Renal cortical epithelial cell (primary cell): ENCODE measurements around the gene ZAP70. TPM values are rescaled to one million over a fixed set of nuclear protein-coding genes. Genes with fewer than 3 reads are reported as not detected.
"Not testable (repeated sequence)": the region's sequence is repeated elsewhere in the genome, so short reads cannot be mapped to it uniquely, and the experiment has no call there.

ENCODE experiments used
- DNase-seq: peaks from one replicate; pipeline ENCODE4 v3.0.0-alpha.2; 2011; ENCODE audit warnings: low read depth
- total RNA-seq: library from RNA; depleted of rRNA; stranded (reverse); fragments of >200 nt; gene quantifications from 2 replicates; pipeline ENCODE4 v1.2.3, GENCODE V29; 2014

The ZAP70 gene
- total RNA-seq, 1 donor from 2014 or later, result not detected

GRCh38 chr2:97698530-97698929, 14.8 kb upstream of the ZAP70 start:
- DNase-seq, result no peak

DNA sequence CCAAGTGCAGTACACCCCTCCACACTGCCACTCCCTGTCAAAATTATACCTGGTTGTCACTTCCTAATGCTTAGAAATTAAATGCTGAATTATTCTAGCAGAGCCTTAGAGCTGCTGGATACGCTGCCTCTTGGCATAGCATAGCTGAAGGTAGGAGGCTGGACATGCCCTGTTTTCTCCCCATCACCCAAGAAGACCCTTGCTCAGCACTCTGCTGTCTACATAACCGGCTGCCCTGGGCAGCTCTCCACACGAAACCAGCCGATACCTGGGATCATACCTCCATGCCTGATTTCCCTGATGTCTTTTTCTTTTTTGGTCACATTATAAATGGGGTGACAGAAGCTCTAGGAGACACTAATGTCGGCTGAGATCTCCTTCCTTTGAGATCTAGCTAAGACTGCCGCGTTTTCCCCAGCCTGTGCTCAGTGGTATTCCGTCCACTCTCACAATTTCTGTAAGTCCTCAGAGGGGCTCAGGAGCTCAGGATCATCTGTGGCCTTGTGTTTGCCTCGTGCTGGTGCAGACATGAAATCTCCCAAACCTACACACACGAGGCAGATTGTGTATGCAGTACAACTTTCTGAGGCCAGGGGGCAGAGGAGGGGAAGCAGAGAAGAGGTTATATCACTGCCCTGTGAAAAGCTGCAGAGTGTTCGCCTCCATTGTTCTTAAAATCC, 13.5 kb upstream of the ZAP70 start:
- DNase-seq, result peak; percentile 37

- no peak for DNase-seq
Observed at GRCh38 chr2:97701186-97701585, 12.2 kb upstream of the ZAP70 start.

GRCh38 chr2:97701851-97702465, 11.4 kb upstream of the ZAP70 start:
- DNase-seq, result no peak

DNA sequence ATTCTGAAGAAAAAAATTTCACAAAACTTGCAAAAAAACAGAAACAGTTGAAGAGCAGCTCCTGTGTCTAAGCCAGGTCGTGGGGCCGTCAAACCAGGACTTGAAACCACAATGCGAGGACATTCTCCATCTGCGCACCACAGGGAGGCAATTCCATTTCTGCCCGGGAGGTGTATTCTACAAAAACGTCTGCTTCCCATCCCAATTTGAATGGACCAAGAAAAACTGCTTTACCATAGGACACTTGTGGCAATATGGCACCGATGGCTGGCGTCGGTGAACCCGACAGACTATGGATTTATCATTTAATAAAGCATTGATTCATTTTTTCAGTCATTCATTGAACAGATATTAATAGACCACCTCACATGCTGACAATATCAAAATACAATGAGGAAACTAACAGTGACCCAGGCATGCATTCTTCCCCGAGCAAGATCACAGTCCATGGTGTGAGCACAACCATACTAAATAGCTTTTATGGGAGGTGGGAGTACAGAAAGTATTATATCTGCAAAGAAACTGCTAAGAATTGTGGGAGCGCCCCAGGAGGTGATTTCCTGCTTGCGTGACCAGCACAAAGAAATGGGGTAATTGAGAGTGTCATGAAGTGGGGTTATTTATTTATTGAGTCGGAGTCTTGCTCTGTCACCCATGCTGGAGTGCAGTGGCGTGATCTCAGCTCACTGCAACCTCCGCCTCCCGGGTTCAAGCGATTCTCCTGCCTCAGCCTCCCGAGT, 10.5 kb upstream of the ZAP70 start:
- no peak for DNase-seq

DNA sequence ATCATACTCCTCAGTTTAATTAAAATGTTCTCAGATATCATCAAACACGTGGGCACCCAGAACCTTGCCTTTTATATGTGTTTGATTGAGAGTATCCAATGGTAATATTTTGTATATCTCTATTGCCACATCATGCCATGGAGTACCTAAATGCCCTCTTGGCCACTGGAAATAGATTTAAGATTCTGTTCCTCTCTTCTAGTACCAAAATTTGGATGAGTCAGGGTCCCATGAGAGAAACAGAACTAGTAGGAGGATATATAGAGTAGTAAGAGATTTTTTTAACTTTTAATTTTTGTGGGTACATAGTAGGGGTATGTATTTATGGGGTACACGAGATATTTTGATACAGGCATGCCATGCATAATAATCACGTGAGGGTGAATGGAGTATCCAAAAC, 9.6 kb upstream of the ZAP70 start:
- DNase-seq, result no peak

DNA sequence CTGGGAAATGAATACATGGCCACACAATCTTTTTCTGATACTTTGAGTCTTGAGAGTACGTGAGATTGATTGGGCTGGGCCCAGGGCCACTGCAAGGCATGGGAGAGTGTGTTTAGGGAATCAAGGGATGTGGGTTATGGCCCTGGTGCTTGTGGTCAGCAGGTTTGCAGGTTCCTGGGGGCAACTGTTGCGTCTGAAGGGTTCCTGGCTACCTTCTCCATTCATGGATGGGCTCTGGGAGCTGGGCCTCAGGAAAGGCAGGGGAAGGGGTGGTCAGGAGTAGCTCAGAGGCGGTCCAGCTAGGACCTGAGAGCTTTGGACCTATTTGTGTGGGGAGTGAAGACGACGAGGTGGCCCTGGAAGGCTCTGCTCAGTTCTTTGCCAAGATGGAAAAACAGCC, 8.4 kb upstream of the ZAP70 start:
- DNase-seq, result no peak

GRCh38 chr2:97706112-97706511, 7.3 kb upstream of the ZAP70 start:
- no peak for DNase-seq

GRCh38 chr2:97706708-97707345, 6.5 kb upstream of the ZAP70 start:
- DNase-seq, result no peak

- DNase-seq, result no peak
Observed at GRCh38 chr2:97707362-97708047, 5.9 kb upstream of the ZAP70 start.

GRCh38 chr2:97708048-97708380, 5.4 kb upstream of the ZAP70 start:
- no peak for DNase-seq

GRCh38 chr2:97708608-97709007, 4.8 kb upstream of the ZAP70 start:
- no peak for DNase-seq

DNA sequence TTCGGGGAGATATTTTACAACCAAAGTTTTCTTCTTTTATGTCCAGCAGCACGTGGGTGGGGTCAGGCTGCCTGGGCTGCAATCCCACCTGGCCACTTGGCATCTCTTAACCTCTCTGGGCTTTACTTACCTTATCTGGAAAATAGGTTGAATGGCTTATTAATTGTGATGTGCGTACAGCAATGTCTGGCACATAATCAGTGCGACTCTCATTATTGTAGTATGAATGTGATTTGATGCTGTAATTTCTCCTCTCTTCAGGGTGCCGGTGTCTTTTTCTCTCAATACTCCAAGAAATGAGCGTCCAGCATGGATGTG, 2.0 kb upstream of the ZAP70 start:
- DNase-seq, result no peak

DNA sequence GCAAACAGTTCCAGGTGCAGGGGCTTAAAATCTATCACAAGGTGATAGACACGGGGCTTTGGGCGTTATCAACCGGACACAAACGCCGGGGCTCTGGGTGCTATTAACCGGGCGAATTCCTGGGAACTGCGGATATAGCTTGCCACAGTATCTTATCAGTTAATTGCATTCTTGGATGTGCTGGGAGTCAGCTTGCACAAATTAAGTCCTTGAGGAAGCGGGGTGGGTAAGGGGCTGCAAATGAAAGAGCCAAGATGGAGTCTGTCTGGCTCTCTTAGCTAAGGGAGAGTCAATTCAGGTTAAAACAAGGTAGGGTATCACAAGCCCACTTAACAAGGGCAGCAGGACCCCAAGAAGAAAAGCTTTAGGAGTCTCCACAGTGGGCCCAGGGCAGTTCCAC, 1.2 kb upstream of the ZAP70 start:
- DNase-seq, result not testable (repeated sequence)

DNA sequence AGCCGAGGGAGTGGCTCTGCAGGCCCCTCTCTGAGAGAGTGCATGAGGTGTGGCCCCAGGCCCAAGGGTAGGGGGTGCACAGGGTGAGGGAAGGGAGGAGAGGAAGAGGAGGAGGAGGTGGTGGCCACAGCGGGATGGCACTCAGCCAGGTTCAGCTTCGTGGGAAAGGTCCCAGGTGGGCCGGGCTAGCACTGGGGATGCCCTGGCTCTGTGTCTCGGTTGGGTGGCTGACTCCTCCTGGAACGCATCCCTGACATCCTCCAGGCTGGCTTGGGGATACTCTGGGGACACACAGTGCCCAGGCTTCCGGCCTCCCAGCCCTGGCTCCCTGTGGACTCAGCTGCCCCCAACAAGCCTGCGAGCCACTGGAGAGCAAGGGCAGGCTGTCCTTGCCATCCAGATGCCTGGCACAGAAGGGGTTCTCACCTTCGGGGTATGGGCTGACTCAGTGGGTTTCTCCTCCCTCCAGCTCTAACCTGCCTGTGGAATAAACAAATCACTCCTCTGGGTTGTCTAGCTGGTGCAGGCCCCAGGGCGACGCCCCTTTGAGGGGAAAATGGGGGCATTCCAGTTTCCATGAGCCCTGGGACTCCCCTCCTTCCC, 582 bp upstream of the ZAP70 start:
- DNase-seq, result no peak

DNA sequence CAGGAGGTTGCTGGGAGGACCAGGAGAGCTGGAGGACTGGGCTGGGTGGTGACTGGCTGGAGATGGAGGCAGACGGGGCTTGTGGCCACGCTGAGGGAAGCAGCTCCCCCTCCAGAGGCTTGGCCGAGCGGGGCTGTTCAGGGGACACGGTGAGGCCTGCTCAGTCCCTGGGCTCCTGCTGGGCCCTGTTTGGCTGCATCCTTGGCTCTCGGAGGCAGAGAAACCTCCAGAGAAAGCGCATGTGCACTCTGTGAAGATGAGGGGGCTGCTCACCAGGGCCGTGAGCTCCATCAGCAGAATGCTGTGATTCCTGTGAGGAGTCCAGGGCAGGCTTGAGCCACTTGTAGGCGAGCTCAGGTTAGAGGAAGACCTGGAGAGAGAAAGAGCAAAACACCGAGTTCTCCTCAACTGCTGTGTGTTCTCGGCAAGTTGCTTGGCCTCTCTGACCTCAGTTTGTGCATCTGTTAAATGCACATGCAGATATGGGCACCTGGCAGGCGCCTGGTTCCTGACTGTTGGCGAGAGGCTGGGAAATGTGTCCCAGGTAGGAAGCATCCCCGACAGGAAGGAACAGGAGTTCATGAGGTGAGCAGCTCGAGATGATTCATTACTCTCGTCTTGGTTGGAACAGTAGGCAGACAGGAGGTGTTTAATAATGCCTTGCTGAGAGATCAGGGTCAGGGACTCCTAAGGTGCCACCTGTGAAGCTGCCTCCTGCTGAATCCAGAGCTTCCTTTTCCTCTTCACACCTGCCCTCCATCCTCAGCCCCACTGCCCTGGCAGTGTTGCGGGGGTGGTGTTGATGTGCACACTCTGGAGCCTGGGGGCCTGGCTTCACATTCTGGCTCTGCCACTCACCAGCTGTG, 941 bp downstream of the ZAP70 start:
- DNase-seq, result no peak

DNA sequence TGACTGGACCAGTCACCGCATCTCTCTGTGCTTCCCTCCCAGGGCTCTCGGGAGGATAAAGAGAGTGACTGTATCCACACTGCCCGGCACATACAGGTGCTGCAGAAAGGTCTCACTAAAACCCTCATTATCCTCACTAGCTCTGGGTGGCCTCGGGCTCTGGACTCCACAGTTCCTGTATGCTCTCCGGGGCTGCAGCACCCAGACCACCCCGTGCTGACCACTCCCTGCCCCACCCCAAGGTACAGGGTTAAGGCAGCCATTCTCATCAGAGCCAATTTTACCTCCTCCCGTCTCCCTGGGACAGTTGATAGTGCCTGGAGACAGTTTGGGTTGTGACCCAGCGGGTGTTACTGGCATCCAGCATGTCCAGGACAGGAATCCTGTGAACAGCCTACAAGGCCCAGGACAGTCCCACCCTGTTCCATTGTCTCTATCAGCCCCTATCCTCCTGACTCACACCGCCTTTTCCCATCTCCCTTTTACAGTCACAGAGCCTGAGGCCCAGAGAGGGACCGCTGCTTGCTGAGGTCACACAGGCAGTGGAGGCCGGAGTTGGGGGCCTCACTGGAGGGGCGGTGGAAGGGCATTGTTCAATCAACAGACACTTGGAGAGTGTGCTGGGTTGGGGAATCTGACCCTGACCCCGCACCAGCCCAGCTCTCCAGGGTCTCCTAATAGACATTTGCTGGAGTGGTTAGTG, 1.7 kb downstream of the ZAP70 start:
- no peak for DNase-seq

- DNase-seq, result no peak
Observed at GRCh38 chr2:97715951-97716694, 2.7 kb downstream of the ZAP70 start.
